ENCODE results near the gene PI4KA.
"Not testable (repeated sequence)": the region's sequence is repeated elsewhere in the genome, so short reads cannot be mapped to it uniquely, and the experiment has no call there.

Gene PI4KA

GRCh38 chr22:20858615-20859416 lies at the start of gene PI4KA, which contains the start of gene SNAP29:
TSS of gene PI4KA (minus strand) at chr22:20858811. CDS start at chr22:20858725, 86 bp downstream.
TSS of gene SNAP29 (plus strand) at chr22:20859007. CDS start at chr22:20859111, 104 bp downstream.
- DNase-seq (ENCODE audit: low spot score in 2 of 2): peak; percentile 96 to 99
- in situ Hi-C loops (cut with MboI; ENCODE audit: low sequenced_read_pairs): loop anchor here (10.0 kb wide), 1 partner anchor 156 kb away; the partner anchor contains the start of gene P2RX6
- H3K9me3 ChIP-seq: no peaks in the 10 kb centered on the region

GRCh38 chr22:20906387-20906767 lies 47.8 kb upstream of the PI4KA start:
- Histone ChIP-seq H3K4me1 (no peaks in the 10 kb centered on the region), H3K4me3 (no peak overlapping the region), H3K27me3 (ENCODE audit: low read depth) (no peaks in the 10 kb centered on the region), H3K36me3 (replicated peaks) (no peaks in the 10 kb centered on the region), H3K9me3 (no peaks in the 10 kb centered on the region)
- DNase-seq (ENCODE audit: low spot score in 2 of 2): no peak
- in situ Hi-C loops (cut with MboI; ENCODE audit: low sequenced_read_pairs): no loop called here

More at GRCh38 chr22:20858615-20859416, at the start of gene PI4KA, which contains the start of gene SNAP29:
- Histone ChIP-seq H3K4me3 (peak within 1 kb of the TSS; percentile 82), H3K4me1 (peaks cover 6% of the 10 kb centered on the region; the same call in 1 of the 2 replicates), H3K36me3 (replicated peaks) (no peaks in the 10 kb centered on the region), H3K27me3 (ENCODE audit: low read depth) (no peaks in the 10 kb centered on the region)

GRCh38 chr22:20905415-20906386 lies 47.1 kb upstream of the PI4KA start:
- no peaks in the 10 kb centered on the region for H3K36me3 ChIP-seq (replicated peaks)
- H3K9me3 ChIP-seq: no peaks in the 10 kb centered on the region
- H3K4me1 ChIP-seq: no peaks in the 10 kb centered on the region
- DNase-seq (ENCODE audit: low spot score in 2 of 2): no peak
- H3K27me3 ChIP-seq (ENCODE audit: low read depth): no peaks in the 10 kb centered on the region
- H3K4me3 ChIP-seq: no peak overlapping the region
- in situ Hi-C loops (cut with MboI; ENCODE audit: low sequenced_read_pairs): no loop called here

GRCh38 chr22:20904980-20905355 lies 46.4 kb upstream of the PI4KA start:
- Histone ChIP-seq H3K36me3 (replicated peaks) (no peaks in the 10 kb centered on the region), H3K27me3 (ENCODE audit: low read depth) (no peaks in the 10 kb centered on the region), H3K9me3 (no peaks in the 10 kb centered on the region), H3K4me3 (no peak overlapping the region), H3K4me1 (no peaks in the 10 kb centered on the region)
- in situ Hi-C loops (cut with MboI; ENCODE audit: low sequenced_read_pairs): no loop called here
- DNase-seq (ENCODE audit: low spot score in 2 of 2): no peak

GRCh38 chr22:20904008-20904979 lies 45.7 kb upstream of the PI4KA start:
- in situ Hi-C loops (cut with MboI; ENCODE audit: low sequenced_read_pairs): no loop called here
- Histone ChIP-seq H3K9me3 (no peaks in the 10 kb centered on the region), H3K36me3 (replicated peaks) (no peaks in the 10 kb centered on the region), H3K4me1 (no peaks in the 10 kb centered on the region), H3K27me3 (ENCODE audit: low read depth) (no peaks in the 10 kb centered on the region), H3K4me3 (no peak overlapping the region)
- no peak for DNase-seq (ENCODE audit: low spot score in 2 of 2)

GRCh38 chr22:20903093-20903492 lies 44.5 kb upstream of the PI4KA start:
- Histone ChIP-seq H3K4me3 (no peak overlapping the region), H3K9me3 (no peaks in the 10 kb centered on the region), H3K36me3 (replicated peaks) (no peaks in the 10 kb centered on the region), H3K27me3 (ENCODE audit: low read depth) (no peaks in the 10 kb centered on the region), H3K4me1 (no peaks in the 10 kb centered on the region)
- DNase-seq (ENCODE audit: low spot score in 2 of 2): no peak
- in situ Hi-C loops (cut with MboI; ENCODE audit: low sequenced_read_pairs): no loop called here

GRCh38 chr22:20901093-20902033 lies 42.8 kb upstream of the PI4KA start:
- H3K27me3 ChIP-seq (ENCODE audit: low read depth); H3K36me3 ChIP-seq (replicated peaks); H3K4me3 ChIP-seq; in situ Hi-C loops (cut with MboI; ENCODE audit: low sequenced_read_pairs); H3K4me1 ChIP-seq; H3K9me3 ChIP-seq; DNase-seq (ENCODE audit: low spot score in 2 of 2): not testable (repeated sequence)

- Histone ChIP-seq H3K4me3 (no peak overlapping the region), H3K27me3 (ENCODE audit: low read depth) (no peaks in the 10 kb centered on the region), H3K36me3 (replicated peaks) (no peaks in the 10 kb centered on the region), H3K9me3 (no peaks in the 10 kb centered on the region), H3K4me1 (no peaks in the 10 kb centered on the region)
- no peak for DNase-seq (ENCODE audit: low spot score in 2 of 2)
- in situ Hi-C loops (cut with MboI; ENCODE audit: low sequenced_read_pairs): no loop called here
These were observed 41.3 kb upstream of the PI4KA start for GRCh38 chr22:20899827-20900423.

GRCh38 chr22:20897737-20898136 lies 39.1 kb upstream of the PI4KA start:
- DNase-seq (ENCODE audit: low spot score in 2 of 2); H3K27me3 ChIP-seq (ENCODE audit: low read depth); H3K4me3 ChIP-seq; in situ Hi-C loops (cut with MboI; ENCODE audit: low sequenced_read_pairs); H3K9me3 ChIP-seq; H3K4me1 ChIP-seq; H3K36me3 ChIP-seq (replicated peaks): not testable (repeated sequence)

GRCh38 chr22:20890975-20891374 lies 32.4 kb upstream of the PI4KA start:
- Histone ChIP-seq H3K27me3 (ENCODE audit: low read depth) (no peaks in the 10 kb centered on the region), H3K4me3 (no peak overlapping the region), H3K9me3 (no peaks in the 10 kb centered on the region), H3K4me1 (no peaks in the 10 kb centered on the region), H3K36me3 (replicated peaks) (peaks cover 28% of the 10 kb centered on the region)
- in situ Hi-C loops (cut with MboI; ENCODE audit: low sequenced_read_pairs): no loop called here
- no peak for DNase-seq (ENCODE audit: low spot score in 2 of 2)

- peaks cover 29% of the 10 kb centered on the region for H3K36me3 ChIP-seq (replicated peaks)
- no peak overlapping the region for H3K4me3 ChIP-seq
- H3K4me1 ChIP-seq: no peaks in the 10 kb centered on the region
- H3K9me3 ChIP-seq: no peaks in the 10 kb centered on the region
- in situ Hi-C loops (cut with MboI; ENCODE audit: low sequenced_read_pairs): no loop called here
- no peak for DNase-seq (ENCODE audit: low spot score in 2 of 2)
- H3K27me3 ChIP-seq (ENCODE audit: low read depth): no peaks in the 10 kb centered on the region
These were observed 31.4 kb upstream of the PI4KA start for GRCh38 chr22:20889904-20890540.

Data from HAP-1 (cell line).